ENCODE measurements around the gene TMED8.
"Not testable (repeated sequence)": the region's sequence is repeated elsewhere in the genome, so short reads cannot be mapped to it uniquely, and the experiment has no call there.

TMED8 gene, protein sequence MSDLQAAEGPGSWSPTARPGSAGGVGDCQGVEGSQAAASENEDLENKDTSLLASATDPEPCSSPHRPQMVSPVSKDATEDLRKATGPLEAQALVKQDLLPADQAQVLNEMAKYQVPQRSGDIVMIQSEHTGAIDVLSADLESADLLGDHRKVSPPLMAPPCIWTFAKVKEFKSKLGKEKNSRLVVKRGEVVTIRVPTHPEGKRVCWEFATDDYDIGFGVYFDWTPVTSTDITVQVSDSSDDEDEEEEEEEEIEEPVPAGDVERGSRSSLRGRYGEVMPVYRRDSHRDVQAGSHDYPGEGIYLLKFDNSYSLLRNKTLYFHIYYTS

DNA sequence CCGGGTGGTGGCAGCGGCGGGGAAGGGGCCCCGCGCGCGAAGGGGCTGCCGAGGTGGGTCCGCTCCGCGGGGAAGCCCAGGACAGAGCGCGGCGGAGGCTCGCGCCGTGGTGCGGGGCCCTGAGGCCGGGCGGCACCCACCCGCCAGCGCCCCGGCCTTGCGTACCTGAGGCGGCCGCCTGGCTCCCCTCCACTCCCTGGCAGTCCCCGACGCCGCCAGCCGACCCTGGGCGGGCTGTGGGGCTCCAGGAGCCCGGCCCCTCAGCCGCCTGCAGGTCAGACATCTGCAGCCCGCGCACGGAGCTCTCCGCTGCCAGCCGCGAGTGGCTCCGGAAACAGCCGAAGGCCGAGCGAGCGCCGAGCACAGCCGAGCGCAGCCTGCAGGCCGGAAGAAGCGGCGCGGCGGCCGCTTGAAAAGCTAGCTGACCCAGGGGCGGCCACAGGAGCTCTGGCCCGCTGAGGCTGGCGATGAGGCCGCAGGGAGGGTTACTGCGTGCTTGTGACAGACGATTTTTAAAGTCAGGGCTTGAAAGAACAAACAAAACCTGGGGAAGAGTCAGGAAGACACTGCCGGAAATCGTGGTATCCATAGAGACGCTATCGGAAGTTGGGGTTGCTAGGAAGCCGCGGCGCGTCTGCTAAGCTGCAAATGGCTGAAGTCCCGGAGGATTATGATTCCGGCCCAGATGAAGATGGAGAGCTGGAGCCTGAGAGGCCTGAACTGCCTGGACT is at the start of gene TMED8, which contains the start of gene SAMD15:
TMED8 (minus strand) TSS at position 324 of the 731 bp plus-strand sequence; CDS start at position 283, 41 bp downstream.
SAMD15 (plus strand) TSS at position 609 of the 731 bp plus-strand sequence; CDS start at position 649, 40 bp downstream.
- intact Hi-C loops (cut with DNase I) = loop anchor here (5.0 to 10.0 kb wide), 2 partner anchors 55 to 78 kb away; partner anchors contain the start of genes AHSA1, GSTZ1, POMT2 and VIPAS39
- DNase-seq = peak; percentile 73 to 97 (median 82)

DNA sequence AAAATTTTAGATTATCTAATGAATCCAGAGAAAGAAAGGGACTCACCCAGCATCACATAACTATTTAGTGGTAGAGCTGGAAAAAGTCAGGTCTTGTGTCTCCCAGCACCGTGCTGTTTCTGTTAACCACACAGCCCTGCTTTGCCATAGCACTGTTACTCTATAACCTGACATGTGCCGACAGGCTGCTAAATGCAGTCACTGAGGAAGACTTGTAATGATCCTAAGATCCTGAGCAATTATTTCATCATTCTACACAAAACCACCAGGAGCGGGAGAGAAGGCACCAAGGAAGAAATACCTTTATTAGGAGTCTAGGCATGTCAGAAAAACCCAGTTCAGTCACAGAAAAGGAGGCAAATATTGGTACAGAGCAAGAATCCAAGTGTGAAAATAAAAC is 49.5 kb upstream of the TMED8 start:
- intact Hi-C loops (cut with DNase I) = no loop called here
- DNase-seq = no peak

DNA sequence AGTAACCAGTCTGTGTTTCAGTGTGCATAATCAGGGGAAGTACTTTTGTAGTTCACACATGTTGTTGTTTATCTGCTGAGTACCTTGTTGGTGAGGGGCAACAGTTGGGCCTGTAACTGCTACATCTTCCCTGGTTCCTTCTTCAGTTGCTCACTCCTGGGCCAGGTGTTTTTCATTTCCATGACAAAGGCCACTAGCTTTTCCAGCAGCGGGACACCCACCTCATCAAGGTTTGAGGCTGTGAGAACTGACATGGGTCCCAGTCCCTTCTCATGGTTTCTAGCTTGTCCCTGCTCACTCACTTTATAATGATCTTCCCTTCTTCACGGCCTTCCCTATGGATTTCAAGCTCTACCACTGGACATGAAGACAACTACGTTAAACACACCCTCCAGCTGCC is 48.0 kb upstream of the TMED8 start:
- intact Hi-C loops (cut with DNase I) = no loop called here

DNA sequence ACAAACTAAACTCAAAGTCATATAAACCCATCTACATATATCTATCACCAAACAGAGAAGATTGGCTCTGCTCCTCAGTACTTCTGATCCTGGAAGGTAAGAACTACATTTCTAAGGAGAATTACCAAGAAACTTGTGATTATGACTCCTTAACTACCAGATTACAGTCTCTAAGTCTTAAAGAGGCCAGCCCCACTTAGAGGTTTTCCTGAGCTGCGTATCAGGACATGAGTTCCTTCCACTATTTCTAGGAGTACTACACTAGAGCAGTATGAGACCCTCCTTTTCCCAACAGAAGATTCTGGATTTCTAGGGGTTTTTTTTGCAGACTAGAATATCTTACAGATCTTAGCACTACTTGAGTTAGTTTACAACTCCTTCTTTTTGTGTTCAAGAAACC is 46.5 kb upstream of the TMED8 start, which contains the start of gene NOXRED1:
NOXRED1 (minus strand) TSS at position 101 of the 400 bp plus-strand sequence. CDS start 634 bp downstream, outside the sequence.
- no peak for DNase-seq
- intact Hi-C loops (cut with DNase I) = no loop called here

More for the DNA sequence above, 48.0 kb upstream of the TMED8 start:
- DNase-seq = no peak

DNA sequence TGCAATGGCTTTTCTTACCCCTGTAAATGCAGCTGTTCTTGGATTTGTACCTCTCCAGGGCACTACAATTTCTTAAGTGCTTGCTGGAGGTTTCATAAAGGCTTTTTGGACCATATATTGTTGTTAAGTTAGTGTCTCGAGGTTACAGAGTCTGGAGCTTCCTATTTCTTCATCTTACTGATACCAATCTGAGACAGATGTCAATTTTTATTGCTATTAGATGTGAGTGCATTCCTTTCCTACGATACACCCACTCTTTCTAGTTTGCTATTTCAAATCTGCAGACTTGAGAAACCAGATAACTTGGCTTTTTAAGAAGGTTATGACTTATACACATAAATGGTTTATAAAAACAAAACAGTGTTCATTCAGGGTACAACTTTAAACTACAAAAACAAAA is 44.3 kb upstream of the TMED8 start:
- DNase-seq = no peak
- intact Hi-C loops (cut with DNase I) = no loop called here

DNA sequence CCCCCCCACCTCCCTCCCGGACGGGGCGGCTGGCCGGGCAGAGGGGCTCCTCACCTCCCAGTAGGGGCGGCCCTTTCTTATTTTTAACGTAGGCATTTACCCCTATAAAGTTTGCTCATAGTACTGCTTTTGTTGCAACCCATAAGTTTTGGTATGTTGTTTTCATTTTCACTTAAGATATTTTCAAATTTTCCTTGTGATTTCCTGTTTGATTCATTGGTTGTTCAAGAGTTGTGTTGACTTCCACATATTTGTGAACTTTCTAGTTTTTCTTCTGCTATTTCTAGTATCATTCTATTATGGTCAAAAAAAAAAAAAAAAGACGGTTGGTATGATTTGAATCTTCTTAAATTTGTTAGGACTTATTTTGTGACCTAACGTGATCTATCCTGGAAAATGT is 39.9 kb upstream of the TMED8 start:
- no peak for DNase-seq
- intact Hi-C loops (cut with DNase I) = no loop called here

DNA sequence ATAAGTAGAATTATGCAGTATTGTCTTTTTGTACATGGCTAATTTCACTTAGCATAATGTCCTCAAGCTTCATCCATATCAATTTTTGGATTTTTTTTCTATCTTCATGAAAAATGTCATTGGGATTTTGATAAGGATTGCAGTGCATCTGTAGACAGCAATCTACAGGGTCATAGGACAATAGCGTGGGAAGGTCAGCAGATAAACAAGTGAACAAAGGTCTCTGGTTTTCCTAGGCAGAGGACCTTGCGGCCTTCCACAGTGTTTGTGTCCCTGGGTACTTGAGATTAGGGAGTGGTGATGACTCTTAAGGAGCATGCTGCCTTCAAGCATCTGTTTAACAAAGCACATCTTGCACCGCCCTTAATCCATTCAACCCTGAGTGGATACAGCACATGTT is 39.2 kb upstream of the TMED8 start:
- DNase-seq; intact Hi-C loops (cut with DNase I): not testable (repeated sequence)

DNA sequence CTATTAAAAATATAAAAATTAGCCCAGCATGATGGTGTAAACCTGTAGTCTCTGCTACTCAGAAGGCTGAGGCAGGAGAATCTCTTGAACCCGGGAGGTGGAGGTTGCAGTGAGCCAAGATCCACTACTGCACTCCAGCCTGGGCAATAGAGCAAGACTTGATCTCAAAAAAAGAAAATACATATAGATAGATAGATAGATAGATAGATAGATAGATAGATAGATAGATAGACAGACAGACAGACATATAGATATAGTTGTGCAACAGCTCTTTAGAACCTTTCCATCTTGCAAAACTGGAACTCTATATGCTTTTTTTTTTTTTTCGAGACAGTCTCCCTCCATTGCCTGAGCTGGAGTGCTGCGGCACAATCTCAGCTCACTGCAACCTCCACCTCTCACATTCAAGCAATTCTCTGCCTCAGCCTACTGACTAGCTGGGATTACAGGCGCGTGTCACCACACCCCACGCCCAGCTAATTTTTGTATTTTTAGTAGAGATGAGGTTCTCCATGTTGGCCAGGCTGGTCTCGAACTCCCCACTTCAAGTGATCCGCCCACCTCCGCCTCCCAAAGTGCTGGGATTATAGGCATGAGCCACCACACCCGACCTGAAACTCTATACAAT is 38.6 kb upstream of the TMED8 start:
- DNase-seq; intact Hi-C loops (cut with DNase I): not testable (repeated sequence)

DNA sequence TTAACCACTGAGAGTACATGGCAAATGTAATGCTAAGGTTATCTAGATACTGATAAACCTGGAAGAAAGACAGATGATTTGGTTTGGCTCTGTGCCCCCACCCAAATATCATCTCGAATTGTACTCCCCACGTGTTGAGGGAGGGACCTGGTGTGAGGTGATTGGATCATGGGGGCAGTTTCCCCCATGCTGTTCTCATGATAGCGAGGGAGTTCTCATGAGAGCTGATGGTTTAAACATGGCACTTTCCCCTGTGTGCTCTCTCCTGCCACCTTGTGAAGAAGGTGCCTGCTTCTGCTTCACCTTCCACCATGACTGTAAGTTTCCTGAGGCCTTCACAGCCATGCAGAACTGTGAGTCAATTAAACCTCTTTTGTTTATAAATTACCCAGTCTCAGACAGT is 32.2 kb upstream of the TMED8 start:
- no peak for DNase-seq

DNA sequence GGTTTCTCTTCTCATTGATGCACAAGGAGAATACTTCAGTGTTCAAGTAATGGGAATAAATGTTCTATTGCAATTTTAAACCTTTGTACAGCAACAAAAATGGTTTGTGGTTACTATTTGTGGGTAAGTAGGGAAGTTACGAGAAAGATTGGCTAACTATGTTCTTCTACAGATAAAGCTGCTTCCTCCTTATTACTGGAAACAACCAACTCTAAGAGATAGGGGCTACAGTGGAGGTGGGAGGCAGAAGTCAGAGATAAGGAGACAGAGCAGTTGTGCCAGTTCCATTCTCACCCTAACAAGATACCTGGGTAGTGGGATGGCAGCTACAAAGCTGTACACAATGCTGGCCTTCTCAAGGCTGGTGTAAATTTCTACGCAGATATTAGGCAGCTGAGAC is 30.3 kb upstream of the TMED8 start:
- no peak for DNase-seq
- intact Hi-C loops (cut with DNase I) = no loop called here

More for the DNA sequence above, 32.2 kb upstream of the TMED8 start:
- intact Hi-C loops (cut with DNase I) = no loop called here

DNA sequence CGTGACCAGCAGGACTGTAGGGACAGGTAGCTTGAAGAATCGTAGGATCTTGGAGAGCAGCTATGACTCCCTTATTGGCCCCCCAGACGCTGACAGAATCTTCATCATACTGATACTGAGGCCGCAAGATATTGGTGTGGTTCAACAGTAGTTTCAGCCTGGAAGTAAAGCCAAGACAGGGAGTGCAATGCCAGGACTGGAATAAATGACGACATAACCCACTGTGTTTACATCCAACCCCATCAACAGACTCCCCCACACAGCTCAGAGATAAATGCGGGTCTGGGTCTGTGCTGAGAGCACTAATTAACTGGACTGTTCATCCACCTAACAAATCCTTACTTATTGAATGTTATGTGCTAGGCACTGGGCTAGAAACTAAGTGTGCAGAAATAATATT is 29.8 kb upstream of the TMED8 start:
- intact Hi-C loops (cut with DNase I) = no loop called here
- DNase-seq = no peak

DNA sequence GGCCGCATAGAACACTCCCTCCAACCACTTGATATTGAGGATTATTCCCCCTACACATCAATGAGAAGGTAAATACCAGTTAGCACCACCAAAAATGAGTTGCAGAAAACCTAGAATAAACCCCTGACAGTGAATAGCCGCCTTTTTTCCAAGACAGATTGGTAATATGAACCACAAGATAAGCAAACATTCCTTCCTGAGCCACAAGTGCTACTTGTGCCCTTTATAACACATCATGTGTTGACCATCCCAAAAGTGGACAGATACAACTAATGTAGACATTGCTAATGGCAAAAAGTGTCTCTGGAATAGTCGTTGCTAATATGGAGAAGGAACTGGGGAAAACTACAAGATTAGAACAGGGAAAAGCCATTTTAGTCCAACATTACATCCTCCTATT is 29.2 kb upstream of the TMED8 start:
- DNase-seq = no peak
- intact Hi-C loops (cut with DNase I) = no loop called here

DNA sequence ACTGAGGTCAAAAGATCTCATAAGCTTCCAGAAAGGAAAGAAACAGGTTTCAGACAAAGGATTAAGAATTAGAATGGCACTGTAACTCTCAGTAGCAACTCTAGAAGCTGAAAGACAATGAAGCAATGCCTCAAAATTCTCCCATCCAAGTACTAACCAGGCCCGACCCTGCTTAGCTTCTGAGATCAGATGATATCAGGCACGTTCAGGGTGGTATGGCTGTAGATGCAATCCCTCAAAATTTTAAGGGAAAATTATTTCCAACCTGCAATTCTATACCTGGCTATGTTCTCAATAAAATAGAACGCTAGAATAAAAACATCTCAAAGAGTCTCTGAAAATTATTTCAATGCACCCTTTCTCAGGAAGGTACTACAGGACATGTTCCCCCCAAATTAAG is 26.9 kb upstream of the TMED8 start:
- intact Hi-C loops (cut with DNase I) = no loop called here

DNA sequence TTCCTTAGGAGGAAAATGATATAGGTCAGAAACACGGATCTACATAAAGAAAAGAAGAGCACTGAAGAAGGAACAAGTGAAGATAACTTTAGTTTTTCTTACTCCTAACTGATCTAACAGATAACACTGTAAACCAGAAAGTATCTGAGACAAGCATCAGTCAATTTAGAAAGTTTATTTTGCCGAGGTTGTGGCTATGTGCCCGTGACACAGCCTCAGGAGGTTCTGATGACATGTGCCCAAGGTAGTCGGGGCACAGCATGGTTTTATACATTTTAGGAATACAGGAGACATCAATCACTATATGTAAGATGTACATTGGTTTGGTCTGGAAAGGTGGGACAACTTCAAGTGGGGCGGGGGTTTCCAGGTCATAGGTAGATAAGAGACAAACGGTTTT is 23.3 kb upstream of the TMED8 start:
- DNase-seq = no peak
- intact Hi-C loops (cut with DNase I) = no loop called here

More for the DNA sequence above, 26.9 kb upstream of the TMED8 start:
- no peak for DNase-seq

DNA sequence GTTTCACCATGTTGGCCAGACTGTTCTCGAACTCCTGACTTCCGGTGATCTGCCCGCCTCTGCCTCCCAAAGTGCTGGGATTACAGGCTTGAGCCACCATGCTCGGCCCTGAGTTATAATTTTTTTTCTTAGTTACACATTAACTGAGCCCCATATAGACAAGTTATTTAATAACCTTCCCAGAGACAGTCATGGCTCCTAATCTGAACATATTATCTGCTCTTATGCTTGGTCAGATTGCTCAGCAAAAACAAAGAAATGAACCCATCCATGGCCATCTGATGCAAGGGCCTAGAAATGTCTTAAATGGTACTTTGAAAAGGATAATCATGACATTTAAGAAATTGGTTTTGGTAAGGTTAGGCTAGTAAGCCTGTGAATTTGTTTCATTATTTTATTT is 13.3 kb upstream of the TMED8 start:
- no peak for DNase-seq
- intact Hi-C loops (cut with DNase I) = no loop called here

DNA sequence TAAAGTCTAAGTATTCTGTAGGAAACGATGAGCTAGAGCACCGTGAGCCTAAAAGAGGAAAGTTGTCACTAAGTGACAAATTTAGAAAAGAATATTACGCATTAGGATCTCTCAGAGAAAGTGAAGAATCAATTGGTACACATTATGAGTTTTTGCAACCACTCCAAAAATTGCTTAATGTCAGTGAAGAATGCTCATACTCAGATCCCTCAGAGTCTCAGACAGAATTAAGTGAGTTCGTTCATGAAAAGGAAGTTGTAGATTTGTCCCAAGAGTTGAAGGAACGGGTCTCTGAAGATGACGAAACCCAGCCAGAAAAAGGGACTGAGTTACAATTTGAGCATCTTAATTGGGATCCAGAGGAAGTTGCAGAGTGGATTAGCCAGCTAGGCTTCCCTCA is 1.8 kb upstream of the TMED8 start:
- DNase-seq = no peak
- intact Hi-C loops (cut with DNase I) = loop anchor here (5.0 to 10.0 kb wide), 2 partner anchors 56 to 76 kb away; partner anchors contain the start of genes AHSA1, GSTZ1, POMT2 and VIPAS39

DNA sequence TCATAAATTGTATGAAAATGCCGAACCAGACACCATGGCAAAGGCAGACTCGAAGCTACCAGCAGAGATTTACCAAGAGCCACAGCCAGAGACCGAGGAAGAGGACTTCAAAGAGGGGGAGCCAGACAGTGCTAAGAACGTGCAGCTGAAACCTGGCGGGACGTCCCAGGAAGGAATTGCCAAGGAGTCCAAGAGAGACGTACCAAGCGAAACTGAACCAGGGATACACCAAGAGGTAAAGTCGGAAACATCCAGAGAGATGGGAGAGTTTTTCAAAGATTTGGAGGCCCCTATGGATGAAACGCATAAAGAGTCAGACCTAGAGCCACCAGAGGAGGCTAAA is 579 bp upstream of the TMED8 start:
- no peak for DNase-seq
- intact Hi-C loops (cut with DNase I) = loop anchor here (5.0 to 10.0 kb wide), 2 partner anchors 55 to 77 kb away; partner anchors contain the start of genes AHSA1, GSTZ1, POMT2 and VIPAS39

DNA sequence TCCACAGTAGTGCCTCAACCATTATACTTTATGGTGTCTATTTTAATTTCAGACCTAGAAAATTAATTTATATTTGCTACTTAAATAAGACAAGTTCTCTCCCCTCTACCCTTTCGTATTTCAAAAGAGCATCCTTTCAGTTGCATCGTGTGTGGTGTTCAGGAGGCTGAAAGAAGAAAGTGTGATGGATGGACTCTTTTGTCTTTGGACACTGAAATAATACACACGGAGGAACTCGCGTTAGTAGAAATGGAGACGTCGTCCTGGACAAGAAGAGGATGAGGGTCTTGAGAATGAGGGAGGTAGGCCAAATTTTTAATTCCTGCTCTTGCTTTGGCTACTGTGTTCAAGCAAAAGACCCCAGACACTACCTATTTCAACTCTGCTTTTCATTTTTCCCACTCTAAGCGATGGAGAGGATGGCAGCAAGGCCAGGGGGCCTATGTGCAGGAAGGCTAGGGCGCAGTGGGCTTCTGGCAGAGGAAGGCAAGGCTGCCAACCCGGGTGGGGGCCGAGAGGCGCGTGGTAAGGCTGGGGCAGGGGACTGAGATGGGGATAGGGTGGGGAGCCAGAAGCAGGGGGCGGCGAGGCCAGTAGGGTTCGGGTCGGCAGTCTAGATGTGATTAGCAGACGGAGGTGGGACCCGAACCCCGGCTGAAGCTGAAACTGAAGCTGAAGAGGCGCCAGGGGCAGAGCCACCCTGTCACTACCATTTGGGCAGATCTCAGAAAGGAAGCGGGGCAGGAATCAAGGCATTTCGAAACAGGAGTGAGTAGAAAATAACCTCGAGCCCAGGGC is 722 bp downstream of the TMED8 start:
- intact Hi-C loops (cut with DNase I) = loop anchor here (5.0 to 10.0 kb wide), 2 partner anchors 54 to 79 kb away; partner anchors contain the start of genes AHSA1, GSTZ1, POMT2 and VIPAS39
- peak in 9 of 10 donors; percentile 8 to 87 (median 29) for DNase-seq

DNA sequence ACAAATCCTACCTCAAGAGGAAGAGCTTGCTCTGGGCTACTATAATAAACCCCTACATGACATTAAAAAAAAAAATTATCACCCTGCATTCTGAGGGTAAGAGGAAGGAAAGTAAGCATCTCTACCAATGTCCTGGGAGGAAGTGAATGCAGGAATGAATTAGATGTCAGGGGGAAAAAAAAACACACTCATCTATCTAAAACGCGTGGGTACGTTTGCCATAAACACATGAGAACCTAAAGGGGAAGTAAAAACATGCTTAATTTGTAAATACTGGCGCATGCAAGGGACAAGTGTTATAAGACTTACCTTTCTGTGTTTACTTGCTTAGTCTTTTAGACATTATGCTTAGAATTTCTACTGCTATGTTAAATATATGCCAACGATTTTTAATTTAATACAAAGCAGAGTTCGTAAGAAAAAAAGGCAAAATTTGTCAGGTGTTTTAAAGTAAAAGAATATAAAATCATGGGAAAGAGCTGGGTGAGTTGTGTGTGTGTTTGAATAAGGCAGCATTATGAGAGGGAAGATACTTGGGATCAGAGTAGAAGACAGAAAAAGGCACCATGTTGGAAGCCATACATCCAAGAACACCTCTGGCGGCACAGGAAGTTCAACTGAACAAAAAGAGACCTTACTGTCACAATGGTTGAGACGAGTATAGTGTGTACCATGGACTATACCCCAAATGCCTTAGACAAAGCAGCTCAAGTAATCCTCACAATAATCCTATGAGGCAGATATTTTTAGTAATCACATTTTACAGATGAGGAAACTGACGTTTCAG is 1.5 kb downstream of the TMED8 start:
- intact Hi-C loops (cut with DNase I) = loop anchor here (5.0 to 10.0 kb wide), 2 partner anchors 53 to 79 kb away; partner anchors contain the start of genes AHSA1, GSTZ1, POMT2 and VIPAS39

More for the DNA sequence above, 1.5 kb downstream of the TMED8 start:
- DNase-seq = no peak

Data from posterior cingulate gyrus (tissue), 11 donors.